OCI-LY7 (cell line): ENCODE measurements around the gene ADAMTS16.

Source experiments
- EZH2phosphoT487 ChIP-seq: fragments of 200-600 bp; sonication (generic); IDR thresholded peaks from 2 replicates; pipeline ENCODE4 v1.6.1; 2018; ENCODE audit warnings: low read depth, borderline replicate concordance, mild to moderate bottlenecking, mixed run types, antibody characterized with exemption, low read length, moderate library complexity, mixed read lengths
- TF ChIP-seq, protein P1 (sequence below): fragments of 200-600 bp; sonication (generic); conservative IDR thresholded peaks from 2 replicates; pipeline ENCODE4 v1.5.1; 2014; ENCODE audit warnings: mild to moderate bottlenecking, antibody characterized with exemption, low read length, moderate library complexity, mixed read lengths

DNA sequence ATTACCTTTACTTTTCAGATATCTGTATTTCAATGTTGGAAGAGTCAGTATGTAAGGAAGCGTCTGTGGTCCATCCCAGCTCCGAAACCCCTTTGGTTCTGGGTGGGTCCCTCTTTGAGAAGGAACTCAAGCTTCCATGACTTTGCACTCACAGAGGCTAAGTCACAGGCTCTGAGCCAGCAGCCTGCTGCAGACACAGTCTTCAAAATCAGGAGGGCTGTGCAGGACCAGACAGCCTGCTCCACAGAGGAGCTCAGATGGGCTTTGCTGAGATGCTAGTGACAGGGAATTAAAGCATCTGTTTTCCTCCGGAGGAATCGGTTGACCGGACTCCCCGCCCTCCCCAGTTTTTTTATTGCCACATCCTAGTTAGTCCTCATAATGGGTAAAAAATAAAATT, 155.9 kb downstream of the ADAMTS16 start:
- TF ChIP-seq, protein P1, sequence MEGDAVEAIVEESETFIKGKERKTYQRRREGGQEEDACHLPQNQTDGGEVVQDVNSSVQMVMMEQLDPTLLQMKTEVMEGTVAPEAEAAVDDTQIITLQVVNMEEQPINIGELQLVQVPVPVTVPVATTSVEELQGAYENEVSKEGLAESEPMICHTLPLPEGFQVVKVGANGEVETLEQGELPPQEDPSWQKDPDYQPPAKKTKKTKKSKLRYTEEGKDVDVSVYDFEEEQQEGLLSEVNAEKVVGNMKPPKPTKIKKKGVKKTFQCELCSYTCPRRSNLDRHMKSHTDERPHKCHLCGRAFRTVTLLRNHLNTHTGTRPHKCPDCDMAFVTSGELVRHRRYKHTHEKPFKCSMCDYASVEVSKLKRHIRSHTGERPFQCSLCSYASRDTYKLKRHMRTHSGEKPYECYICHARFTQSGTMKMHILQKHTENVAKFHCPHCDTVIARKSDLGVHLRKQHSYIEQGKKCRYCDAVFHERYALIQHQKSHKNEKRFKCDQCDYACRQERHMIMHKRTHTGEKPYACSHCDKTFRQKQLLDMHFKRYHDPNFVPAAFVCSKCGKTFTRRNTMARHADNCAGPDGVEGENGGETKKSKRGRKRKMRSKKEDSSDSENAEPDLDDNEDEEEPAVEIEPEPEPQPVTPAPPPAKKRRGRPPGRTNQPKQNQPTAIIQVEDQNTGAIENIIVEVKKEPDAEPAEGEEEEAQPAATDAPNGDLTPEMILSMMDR: no peak
- TF ChIP-seq EZH2phosphoT487: no peak
